GM12892 (cell line): ENCODE data around the gene PEPD.

ENCODE experiments used
- POLR2A ChIP-seq: IDR thresholded peaks from 2 replicates; pipeline ENCODE4 v1.6.1; 2011; ENCODE audit warnings: low read depth, low read length, control low read depth
- POLR2AphosphoS5 ChIP-seq: IDR thresholded peaks from 2 replicates; pipeline ENCODE4 v1.6.1; 2011; ENCODE audit warnings: low read depth, low read length, control low read depth

DNA sequence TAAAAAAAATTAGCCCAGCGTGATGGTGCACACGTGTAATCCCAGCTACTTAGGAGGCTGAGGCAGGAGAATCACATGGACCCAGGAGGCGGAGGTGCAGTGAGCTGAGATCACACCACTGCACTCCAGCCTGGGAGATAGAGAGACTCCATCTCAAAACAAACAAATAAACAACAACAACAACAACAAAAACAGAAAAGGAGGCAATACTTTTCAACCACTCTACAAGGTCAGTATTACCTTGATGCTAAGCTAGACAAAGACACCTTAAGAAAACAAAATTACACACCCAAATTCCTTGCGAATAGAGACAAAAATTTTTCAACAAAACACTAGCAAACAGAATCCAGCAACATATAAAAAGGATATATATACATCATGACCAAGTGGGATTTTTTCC, 39.7 kb downstream of the PEPD start:
- no peak for TF ChIP-seq POLR2A
- TF ChIP-seq POLR2AphosphoS5, result no peak
